KMS-11 (cell line): ENCODE results near the gene TMC2.

Experiments
- H2AFZ ChIP-seq: fragments of 200-600 bp; sonication (generic); 2 replicates; pipeline ENCODE4 v1.6.1; 2016; ENCODE audit warnings: antibody characterized with exemption, mixed run types, low read depth
- H3K27ac ChIP-seq: fragments of 200-600 bp; sonication (generic); 2 replicates; pipeline ENCODE4 v1.6.1; 2016; ENCODE audit warnings: mild to moderate bottlenecking, mixed run types
- H3K27me3 ChIP-seq: fragments of 200-600 bp; sonication (generic); 2 replicates; pipeline ENCODE4 v1.6.1; 2017; ENCODE audit warnings: mild to moderate bottlenecking, low read depth, mixed run types, moderate library complexity; ENCODE audit not compliant: insufficient read depth
- H3K36me3 ChIP-seq: fragments of 200-600 bp; sonication (generic); 2 replicates; pipeline ENCODE4 v1.6.1; 2017; ENCODE audit warnings: mild to moderate bottlenecking, mixed run types; ENCODE audit not compliant: insufficient read depth
- H3K4me1 ChIP-seq: fragments of 200-600 bp; sonication (generic); 2 replicates; pipeline ENCODE4 v1.6.1; 2016; ENCODE audit warnings: mild to moderate bottlenecking, low read depth, mixed run types; ENCODE audit not compliant: poor library complexity, severe bottlenecking
- H3K4me2 ChIP-seq: fragments of 200-600 bp; sonication (generic); 2 replicates; pipeline ENCODE4 v1.7.0; 2016; ENCODE audit warnings: mild to moderate bottlenecking, mixed run types
- H3K4me3 ChIP-seq: fragments of 200-600 bp; sonication (generic); IDR thresholded peaks from 2 replicates; pipeline ENCODE4 v1.6.1; 2017; ENCODE audit warnings: low read depth, low read length, mixed read lengths; ENCODE audit not compliant: insufficient read depth
- H3K79me2 ChIP-seq: fragments of 200-600 bp; sonication (generic); 2 replicates; pipeline ENCODE4 v1.6.1; 2016; ENCODE audit warnings: low read depth, mixed run types; ENCODE audit not compliant: insufficient read depth
- H3K9ac ChIP-seq: fragments of 200-600 bp; sonication (generic); 2 replicates; pipeline ENCODE4 v1.6.1; 2016; ENCODE audit warnings: mild to moderate bottlenecking, mixed run types
- H4K20me1 ChIP-seq: fragments of 200-600 bp; sonication (generic); 2 replicates; pipeline ENCODE4 v1.6.1; 2016; ENCODE audit warnings: mild to moderate bottlenecking, mixed run types; ENCODE audit not compliant: insufficient read depth
- CTCF ChIP-seq: fragments of 200-600 bp; sonication (generic); conservative IDR thresholded peaks from 2 replicates; pipeline ENCODE4 v1.6.1; 2017; ENCODE audit warnings: low read depth, mild to moderate bottlenecking, antibody characterized with exemption, low read length, moderate library complexity, mixed read lengths

The TMC2 gene

GRCh38 chr20:2544211-2544610, 7.8 kb downstream of the TMC2 start:
- TF ChIP-seq CTCF: no peak
- H3K4me3 ChIP-seq: no peak overlapping the region
- H2AFZ ChIP-seq: no peak overlapping the region
- no peaks in the 10 kb centered on the region for H3K36me3 ChIP-seq
- no peak overlapping the region for H3K4me2 ChIP-seq
- no peaks in the 10 kb centered on the region for H3K4me1 ChIP-seq
- H4K20me1 ChIP-seq: no peaks in the 10 kb centered on the region
- no peaks in the 10 kb centered on the region for H3K79me2 ChIP-seq
- H3K27ac ChIP-seq: no peak overlapping the region
- no peaks in the 10 kb centered on the region for H3K27me3 ChIP-seq
- H3K9ac ChIP-seq: no peak overlapping the region

- Histone ChIP-seq H3K4me2 (no peak overlapping the region), H3K27ac (no peak overlapping the region), H3K9ac (no peak overlapping the region), H3K27me3 (no peaks in the 10 kb centered on the region), H3K4me1 (no peaks in the 10 kb centered on the region), H3K36me3 (no peaks in the 10 kb centered on the region), H4K20me1 (no peaks in the 10 kb centered on the region), H3K79me2 (no peaks in the 10 kb centered on the region), H3K4me3 (no peak overlapping the region), H2AFZ (no peak overlapping the region)
- no peak for TF ChIP-seq CTCF
Observed at GRCh38 chr20:2545594-2545993, 9.2 kb downstream of the TMC2 start.

- Histone ChIP-seq H3K9ac (no peak overlapping the region), H3K36me3 (no peaks in the 10 kb centered on the region), H3K4me2 (no peak overlapping the region), H3K4me1 (no peaks in the 10 kb centered on the region), H3K27me3 (no peaks in the 10 kb centered on the region), H3K4me3 (no peak overlapping the region), H3K27ac (no peak overlapping the region), H2AFZ (no peak overlapping the region), H4K20me1 (no peaks in the 10 kb centered on the region), H3K79me2 (no peaks in the 10 kb centered on the region)
- TF ChIP-seq CTCF: no peak
Observed at GRCh38 chr20:2557873-2558580, 21.7 kb downstream of the TMC2 start.

- Histone ChIP-seq H3K27me3 (no peaks in the 10 kb centered on the region), H3K27ac (no peak overlapping the region), H4K20me1 (no peaks in the 10 kb centered on the region), H3K4me1 (no peaks in the 10 kb centered on the region), H3K4me3 (no peak overlapping the region), H3K4me2 (no peak overlapping the region), H2AFZ (no peak overlapping the region), H3K79me2 (no peaks in the 10 kb centered on the region), H3K36me3 (no peaks in the 10 kb centered on the region), H3K9ac (no peak overlapping the region)
- TF ChIP-seq CTCF: no peak
Observed at GRCh38 chr20:2558581-2559278, 22.4 kb downstream of the TMC2 start.
